Measurements from ENCODE around the gene PHC3.
"Not testable (repeated sequence)": the region's sequence is repeated elsewhere in the genome, so short reads cannot be mapped to it uniquely, and the experiment has no call there.

Gene PHC3, protein sequence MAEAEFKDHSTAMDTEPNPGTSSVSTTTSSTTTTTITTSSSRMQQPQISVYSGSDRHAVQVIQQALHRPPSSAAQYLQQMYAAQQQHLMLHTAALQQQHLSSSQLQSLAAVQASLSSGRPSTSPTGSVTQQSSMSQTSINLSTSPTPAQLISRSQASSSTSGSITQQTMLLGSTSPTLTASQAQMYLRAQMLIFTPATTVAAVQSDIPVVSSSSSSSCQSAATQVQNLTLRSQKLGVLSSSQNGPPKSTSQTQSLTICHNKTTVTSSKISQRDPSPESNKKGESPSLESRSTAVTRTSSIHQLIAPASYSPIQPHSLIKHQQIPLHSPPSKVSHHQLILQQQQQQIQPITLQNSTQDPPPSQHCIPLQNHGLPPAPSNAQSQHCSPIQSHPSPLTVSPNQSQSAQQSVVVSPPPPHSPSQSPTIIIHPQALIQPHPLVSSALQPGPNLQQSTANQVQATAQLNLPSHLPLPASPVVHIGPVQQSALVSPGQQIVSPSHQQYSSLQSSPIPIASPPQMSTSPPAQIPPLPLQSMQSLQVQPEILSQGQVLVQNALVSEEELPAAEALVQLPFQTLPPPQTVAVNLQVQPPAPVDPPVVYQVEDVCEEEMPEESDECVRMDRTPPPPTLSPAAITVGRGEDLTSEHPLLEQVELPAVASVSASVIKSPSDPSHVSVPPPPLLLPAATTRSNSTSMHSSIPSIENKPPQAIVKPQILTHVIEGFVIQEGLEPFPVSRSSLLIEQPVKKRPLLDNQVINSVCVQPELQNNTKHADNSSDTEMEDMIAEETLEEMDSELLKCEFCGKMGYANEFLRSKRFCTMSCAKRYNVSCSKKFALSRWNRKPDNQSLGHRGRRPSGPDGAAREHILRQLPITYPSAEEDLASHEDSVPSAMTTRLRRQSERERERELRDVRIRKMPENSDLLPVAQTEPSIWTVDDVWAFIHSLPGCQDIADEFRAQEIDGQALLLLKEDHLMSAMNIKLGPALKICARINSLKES

DNA sequence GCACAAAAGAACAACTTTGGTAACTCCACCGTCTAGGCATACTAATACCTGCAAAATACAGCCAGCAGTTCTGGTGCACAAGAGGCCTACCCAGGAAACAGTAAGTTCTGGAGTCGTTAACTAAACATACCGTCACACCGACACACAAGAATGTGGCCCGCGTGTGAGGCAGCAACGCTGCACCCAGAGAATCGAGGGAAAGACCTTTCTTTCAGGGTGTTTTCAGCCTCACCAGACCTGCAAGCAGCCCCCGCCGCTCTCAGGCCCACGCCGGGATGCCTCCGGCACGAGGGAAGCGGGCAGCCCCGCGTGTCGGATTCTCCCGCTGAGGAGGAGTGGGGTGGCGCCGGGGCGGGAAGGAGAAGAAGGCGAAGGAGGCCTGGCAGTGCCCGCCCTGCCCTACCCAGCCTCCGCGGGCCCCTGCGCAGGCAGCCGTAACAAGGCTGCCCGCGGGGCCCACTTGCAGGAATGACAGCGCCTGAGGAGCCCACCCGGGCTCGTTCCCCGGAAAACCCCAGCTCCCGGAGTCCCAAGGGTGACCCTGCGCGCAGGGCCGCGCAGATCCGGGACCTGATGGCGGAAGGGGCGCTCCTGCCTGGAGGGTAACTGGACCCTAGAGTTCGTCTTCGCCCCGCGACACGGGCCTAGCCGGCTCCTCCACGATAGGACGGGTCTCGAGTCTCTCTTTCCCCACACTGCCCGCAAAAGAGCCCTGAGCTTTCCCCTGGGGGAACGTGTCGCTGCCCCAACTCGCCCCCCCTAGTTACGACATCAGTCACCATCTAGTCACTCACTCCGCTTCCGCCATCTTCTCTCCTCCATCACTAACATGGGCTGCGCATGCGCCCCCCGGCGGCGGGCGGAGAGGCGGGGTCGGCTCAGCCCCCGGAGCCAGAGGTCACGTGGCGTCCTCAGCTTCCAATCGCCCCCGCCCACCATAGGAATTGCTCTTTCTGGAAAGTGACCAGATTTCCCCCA, at the start of gene PHC3:
PHC3 (minus strand) TSS at position 826 of the 978 bp plus-strand sequence; CDS start at position 808, 18 bp downstream.
- intact Hi-C loops (cut with DNase I), result loop anchor here (5.0 to 10.0 kb wide), 2 partner anchors 41 to 316 kb away; partner anchors contain the start of genes LRRC31 and PRKCI
- DNase-seq, result peak; percentile 84 to 98 (median 95)

DNA sequence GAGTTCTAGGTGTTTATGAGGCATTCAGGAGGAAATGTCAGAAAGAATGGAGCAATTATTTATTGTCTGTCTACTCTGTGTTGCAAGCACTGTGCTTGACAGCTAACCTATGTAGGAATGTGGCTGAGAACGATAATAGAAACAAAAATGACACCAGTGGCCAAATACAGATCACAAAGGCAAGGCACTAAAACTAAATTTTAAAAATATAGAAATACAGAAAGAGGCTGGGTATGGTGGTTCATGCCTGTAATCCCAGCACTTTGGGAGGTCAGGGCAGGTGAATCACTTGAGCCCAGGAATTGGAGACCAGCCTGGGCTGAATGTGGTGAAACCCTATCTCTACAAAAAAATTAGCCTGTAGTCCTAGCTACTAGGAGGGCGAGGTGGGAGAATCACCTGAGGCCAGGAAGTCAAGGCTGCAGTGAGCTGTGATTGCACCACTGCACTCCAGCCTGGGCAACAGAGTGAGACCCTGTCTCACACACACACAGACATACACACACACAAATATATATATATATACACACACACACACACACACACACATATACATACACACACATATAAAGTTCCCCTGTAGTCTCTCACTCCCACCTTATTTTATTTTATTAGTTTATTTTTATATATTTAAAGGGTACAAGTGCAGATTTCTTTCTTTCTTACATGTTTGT, 46.7 kb upstream of the PHC3 start:
- no peak for DNase-seq
- intact Hi-C loops (cut with DNase I), result loop anchor here (10.0 kb wide), 1 partner anchor 127 kb away; the partner anchor contains the start of gene SKIL

- no peak for DNase-seq
- intact Hi-C loops (cut with DNase I), result loop anchor here (10.0 kb wide), 1 partner anchor 128 kb away; the partner anchor contains the start of gene SKIL
Measured at GRCh38 chr3:170226426-170226960, 45.0 kb upstream of the PHC3 start.

- no peak for DNase-seq
- intact Hi-C loops (cut with DNase I), result loop anchor here (10.0 kb wide), 1 partner anchor 130 kb away; the partner anchor contains the start of gene SKIL
Measured at GRCh38 chr3:170225166-170225565, 43.6 kb upstream of the PHC3 start.

DNA sequence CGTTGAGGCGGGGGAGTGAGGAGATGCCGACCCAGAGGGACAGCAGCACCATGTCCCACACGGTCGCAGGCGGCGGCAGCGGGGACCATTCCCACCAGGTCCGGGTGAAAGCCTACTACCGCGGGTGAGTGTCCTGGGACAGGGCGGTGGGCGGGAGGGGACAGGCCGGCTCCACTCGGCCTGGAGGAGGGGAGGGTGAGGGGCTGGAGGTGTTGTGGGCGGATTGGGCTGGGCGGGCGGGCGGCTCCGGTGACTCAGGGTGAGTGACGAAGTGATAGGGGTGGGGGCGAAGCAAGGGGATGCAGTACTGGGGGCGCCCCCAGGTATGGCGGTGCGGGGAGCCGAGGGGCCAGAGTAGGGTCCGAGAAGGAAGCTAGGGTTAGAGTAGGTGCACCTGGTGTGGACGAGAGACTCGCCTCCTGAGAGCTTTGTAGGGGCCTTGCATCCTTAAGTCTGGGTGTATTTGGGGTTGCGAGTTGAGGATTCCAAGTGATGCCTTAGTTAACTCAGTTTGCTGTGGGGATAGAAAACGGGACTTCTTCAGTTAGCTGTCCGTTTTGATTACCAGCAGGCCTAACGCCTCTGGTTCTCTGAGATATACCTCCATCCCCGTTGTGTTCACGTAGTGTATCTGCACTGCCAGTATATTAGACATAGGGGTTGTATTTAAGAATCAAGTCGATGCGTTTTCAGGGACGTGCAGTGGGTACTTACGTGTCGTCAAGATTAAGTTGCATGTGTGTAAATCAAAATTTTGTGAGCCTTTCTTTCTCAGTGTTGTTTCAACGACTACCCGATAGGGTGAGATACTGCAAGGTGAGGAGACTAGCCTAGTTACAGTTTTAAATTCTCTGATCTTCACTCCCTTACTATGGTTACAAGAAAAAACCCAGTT, 41.4 kb upstream of the PHC3 start:
- intact Hi-C loops (cut with DNase I), result loop anchor here (5.0 to 10.0 kb wide), 2 partner anchors 41 to 132 kb away; partner anchors contain the start of genes PHC3 and SKIL
- peak in 14 of 42 donors; percentile 6 to 51 (median 24) for DNase-seq

DNA sequence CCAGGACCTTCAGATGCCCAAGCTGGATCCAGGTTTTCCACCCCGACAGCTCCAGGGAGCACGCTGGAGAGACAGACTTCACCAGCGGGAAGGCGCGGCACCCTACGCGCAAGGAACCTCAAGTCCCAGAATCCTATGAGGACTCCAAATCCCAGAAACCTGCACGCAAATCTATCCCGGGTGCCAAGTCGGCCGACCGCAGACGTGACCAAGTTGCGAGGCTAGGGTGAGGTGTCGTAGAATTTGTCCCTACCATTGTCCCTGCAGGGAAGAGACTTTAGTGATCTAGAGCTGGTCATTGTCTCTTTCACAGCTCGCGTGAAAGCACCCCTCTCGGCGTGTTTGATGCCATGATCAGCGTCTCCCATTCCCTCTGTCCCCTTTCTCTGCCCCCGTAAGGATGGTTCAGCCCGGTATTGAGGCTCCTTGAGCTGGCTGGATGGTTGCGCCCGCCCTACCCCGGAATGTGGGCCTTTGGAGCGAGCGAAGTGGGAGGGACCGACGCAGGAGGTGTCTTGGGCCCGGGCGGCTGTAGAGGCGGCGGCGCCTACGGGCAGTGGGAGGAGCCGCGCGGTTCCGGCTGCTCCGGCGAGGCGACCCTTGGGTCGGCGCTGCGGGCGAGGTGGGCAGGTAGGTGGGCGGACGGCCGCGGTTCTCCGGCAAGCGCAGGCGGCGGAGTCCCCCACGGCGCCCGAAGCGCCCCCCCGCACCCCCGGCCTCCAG, 40.6 kb upstream of the PHC3 start, which contains the start of gene PRKCI:
PRKCI (plus strand) TSS at position 501 of the 723 bp plus-strand sequence. CDS start 246 bp downstream, outside the sequence.
- intact Hi-C loops (cut with DNase I), result loop anchor here (5.0 to 10.0 kb wide), 2 partner anchors 40 to 133 kb away; partner anchors contain the start of genes PHC3 and SKIL

GRCh38 chr3:170220871-170221270, 39.3 kb upstream of the PHC3 start:
- intact Hi-C loops (cut with DNase I), result loop anchor here (5.0 to 10.0 kb wide), 2 partner anchors 39 to 134 kb away; partner anchors contain the start of genes PHC3 and SKIL
- DNase-seq, result peak in 33 of 42 donors; percentile 9 to 78 (median 49)

More for the DNA sequence above, 40.6 kb upstream of the PHC3 start, which contains the start of gene PRKCI:
- DNase-seq, result peak; percentile 89 to 98 (median 96)

GRCh38 chr3:170219850-170220249, 38.3 kb upstream of the PHC3 start:
- no peak for DNase-seq
- intact Hi-C loops (cut with DNase I), result loop anchor here (5.0 to 10.0 kb wide), 2 partner anchors 38 to 135 kb away; partner anchors contain the start of genes PHC3 and SKIL

- intact Hi-C loops (cut with DNase I), result no loop called here
Measured at GRCh38 chr3:170211668-170212067, 30.1 kb upstream of the PHC3 start.

DNA sequence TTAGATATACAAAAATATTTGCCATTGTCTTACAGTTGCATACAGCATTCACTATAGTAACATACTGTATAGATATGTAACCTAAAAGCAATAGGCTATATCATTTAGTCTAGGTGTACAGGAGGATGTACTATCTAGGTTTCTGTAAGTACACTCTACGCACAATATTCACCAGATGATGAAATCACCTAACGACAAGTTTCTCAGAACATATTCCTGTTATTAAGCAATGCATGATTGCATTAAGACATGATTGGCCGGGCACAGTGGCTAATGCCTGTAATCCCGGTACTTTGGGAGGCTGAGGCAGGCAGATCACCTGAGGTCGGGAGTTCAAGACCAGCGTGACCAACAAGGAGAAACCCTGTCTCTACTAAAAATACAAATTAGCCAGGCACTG, 26.2 kb upstream of the PHC3 start:
- DNase-seq, result no peak
- intact Hi-C loops (cut with DNase I), result no loop called here

More at GRCh38 chr3:170211668-170212067, 30.1 kb upstream of the PHC3 start:
- no peak for DNase-seq

DNA sequence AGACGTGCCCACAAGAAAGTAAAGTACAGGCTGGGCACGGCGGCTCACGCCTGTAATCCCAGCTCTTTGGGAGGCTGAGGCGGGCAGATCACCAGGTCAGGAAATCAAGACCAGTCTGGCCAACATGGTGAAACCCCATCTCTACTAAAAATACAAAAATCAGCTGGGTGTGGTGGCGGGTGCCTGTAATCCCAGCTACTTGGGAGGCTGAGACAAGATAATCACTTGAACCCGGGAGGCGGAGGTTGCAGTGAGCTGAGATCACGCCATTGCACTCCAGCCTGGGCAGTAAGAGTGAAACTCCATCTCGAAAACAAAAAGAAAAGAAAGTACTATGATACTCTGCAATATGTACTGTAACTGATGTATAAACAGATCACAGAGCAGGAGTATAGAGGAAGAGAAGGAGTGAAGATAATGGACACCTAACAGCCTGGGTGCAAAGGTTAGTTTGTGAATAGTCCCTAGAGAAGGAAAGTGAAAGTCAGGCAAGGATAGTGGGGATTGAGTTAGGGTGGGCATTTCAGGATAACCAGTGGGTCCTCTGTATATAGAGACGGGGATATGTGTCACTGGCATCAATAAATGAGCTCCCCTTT, 24.7 kb upstream of the PHC3 start:
- DNase-seq; intact Hi-C loops (cut with DNase I): not testable (repeated sequence)

DNA sequence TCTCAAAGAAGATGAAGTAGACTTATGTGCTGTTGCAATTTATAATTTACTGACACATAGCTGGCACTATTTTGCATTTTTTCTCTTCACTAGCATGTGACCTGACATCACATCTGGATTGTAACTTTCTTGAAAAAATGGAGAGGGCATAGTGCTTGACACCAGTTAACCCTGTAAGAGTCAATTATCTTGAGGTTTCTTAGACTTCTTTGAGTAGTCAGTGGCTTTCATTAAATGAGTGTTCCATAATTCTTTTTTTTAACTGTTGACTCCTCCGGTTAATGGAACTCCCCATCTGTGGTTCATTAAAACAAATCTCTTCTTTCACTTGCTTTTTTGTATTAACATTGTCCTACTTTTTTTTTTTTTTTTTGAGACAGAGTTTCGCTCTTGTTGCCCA, 23.8 kb upstream of the PHC3 start:
- intact Hi-C loops (cut with DNase I), result no loop called here
- no peak for DNase-seq

GRCh38 chr3:170204509-170204908, 23.0 kb upstream of the PHC3 start:
- intact Hi-C loops (cut with DNase I), result no loop called here
- DNase-seq, result no peak

DNA sequence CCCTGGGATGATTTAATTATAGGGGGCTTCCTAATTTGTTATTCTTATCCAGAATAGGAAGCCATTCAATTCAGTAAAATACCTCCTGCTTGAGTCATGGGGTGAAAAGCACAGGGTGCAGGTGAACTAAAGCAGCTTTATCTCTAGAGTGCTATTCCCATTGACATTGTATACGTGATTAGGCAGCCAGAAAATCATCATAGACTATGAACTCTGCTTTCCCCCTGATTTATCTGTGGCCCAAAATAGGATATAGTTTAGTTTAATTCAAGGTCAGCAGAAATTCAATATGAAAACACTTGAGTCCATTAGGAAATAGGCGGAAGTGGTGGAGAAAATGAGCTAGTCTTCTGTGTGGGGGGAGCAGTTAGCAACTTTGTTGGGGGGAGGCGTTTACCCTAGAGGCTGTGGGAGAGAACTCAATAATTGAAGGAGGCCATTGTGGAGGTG, 22.5 kb upstream of the PHC3 start:
- no peak for DNase-seq
- intact Hi-C loops (cut with DNase I), result no loop called here

- intact Hi-C loops (cut with DNase I), result no loop called here
- no peak for DNase-seq
Measured at GRCh38 chr3:170203457-170203856, 21.9 kb upstream of the PHC3 start.
